Effector memory CD8-positive, alpha-beta T cell (primary cell): ENCODE results near the gene CFAP100.

ENCODE experiments used
- ATAC-seq: fragments of 150-1000 bp; cut with Tn5 transposase; replicated peaks from 2 replicates; pipeline ENCODE4 v1.10.0; 2021; ENCODE audit warnings: mild to moderate bottlenecking, moderate library complexity
- DNase-seq, 3 experiments: peaks; one replicate each; pipeline ENCODE4 v3.0.0; 2021
- H3K27ac Mint-ChIP-seq, 2 donors: one replicate each; pipeline ENCODE4 v1.8.0; 2022; ENCODE audit warnings: mild to moderate bottlenecking in 2 of 2, mixed read lengths in 2 of 2, moderate library complexity in 2 of 2
- H3K27me3 Mint-ChIP-seq, 2 donors: one replicate each; pipeline ENCODE4 v1.8.0; 2022; ENCODE audit warnings: mixed read lengths in 2 of 2
- H3K36me3 Mint-ChIP-seq: one replicate; pipeline ENCODE4 v1.8.0; 2022; ENCODE audit warnings: mild to moderate bottlenecking, moderate library complexity, mixed read lengths; ENCODE audit not compliant: insufficient read depth
- H3K4me1 Mint-ChIP-seq, 2 donors: one replicate each; pipeline ENCODE4 v1.8.0; 2022; ENCODE audit warnings: low read depth in 2 of 2, mixed read lengths in 2 of 2
- H3K4me3 Mint-ChIP-seq, 2 donors: one replicate each; pipeline ENCODE4 v1.8.0; 2022; ENCODE audit warnings: mild to moderate bottlenecking in 2 of 2, mixed read lengths in 2 of 2, moderate library complexity in 2 of 2
- H3K9me3 Mint-ChIP-seq, 2 donors: one replicate each; pipeline ENCODE4 v1.8.0; 2022; ENCODE audit warnings: mixed read lengths in 2 of 2

The CFAP100 gene

GRCh38 chr3:126375835-126376331 lies 18.8 kb upstream of the CFAP100 start:
- Mint-ChIP-seq H3K27ac (no peak overlapping the region), H3K36me3 (no peaks in the 10 kb centered on the region), H3K27me3 (peaks cover 26 to 61% of the 10 kb centered on the region in 2 donors), H3K4me1 (no peaks in the 10 kb centered on the region), H3K4me3 (no peak overlapping the region), H3K9me3 (peaks cover 0 to 2% of the 10 kb centered on the region in 2 donors)
- no peak for ATAC-seq
- DNase-seq: no peak

- no peak for DNase-seq
- peaks cover 0 to 2% of the 10 kb centered on the region in 2 donors for H3K9me3 Mint-ChIP-seq
- no peak overlapping the region for H3K4me3 Mint-ChIP-seq
- ATAC-seq: no peak
- H3K4me1 Mint-ChIP-seq: no peaks in the 10 kb centered on the region
- peaks cover 26 to 56% of the 10 kb centered on the region in 2 donors for H3K27me3 Mint-ChIP-seq
- H3K36me3 Mint-ChIP-seq: no peaks in the 10 kb centered on the region
- H3K27ac Mint-ChIP-seq: no peak overlapping the region
Observed at GRCh38 chr3:126376444-126376843, 18.3 kb upstream of the CFAP100 start.

- peaks cover 31 to 51% of the 10 kb centered on the region in 2 donors for H3K27me3 Mint-ChIP-seq
- peak overlapping the region in 1 of 2 donors; percentile 13 for H3K27ac Mint-ChIP-seq
- H3K4me1 Mint-ChIP-seq: no peaks in the 10 kb centered on the region
- ATAC-seq: no peak
- DNase-seq: no peak
- no peak overlapping the region for H3K4me3 Mint-ChIP-seq
- H3K36me3 Mint-ChIP-seq: no peaks in the 10 kb centered on the region
- H3K9me3 Mint-ChIP-seq: peaks cover 0 to 2% of the 10 kb centered on the region in 2 donors
Observed at GRCh38 chr3:126377211-126377610, 17.5 kb upstream of the CFAP100 start.

- no peak for ATAC-seq
- Mint-ChIP-seq H3K4me3 (no peak overlapping the region), H3K9me3 (peaks cover 0 to 2% of the 10 kb centered on the region in 2 donors)
Observed at GRCh38 chr3:126378341-126378751, 16.4 kb upstream of the CFAP100 start.

DNA sequence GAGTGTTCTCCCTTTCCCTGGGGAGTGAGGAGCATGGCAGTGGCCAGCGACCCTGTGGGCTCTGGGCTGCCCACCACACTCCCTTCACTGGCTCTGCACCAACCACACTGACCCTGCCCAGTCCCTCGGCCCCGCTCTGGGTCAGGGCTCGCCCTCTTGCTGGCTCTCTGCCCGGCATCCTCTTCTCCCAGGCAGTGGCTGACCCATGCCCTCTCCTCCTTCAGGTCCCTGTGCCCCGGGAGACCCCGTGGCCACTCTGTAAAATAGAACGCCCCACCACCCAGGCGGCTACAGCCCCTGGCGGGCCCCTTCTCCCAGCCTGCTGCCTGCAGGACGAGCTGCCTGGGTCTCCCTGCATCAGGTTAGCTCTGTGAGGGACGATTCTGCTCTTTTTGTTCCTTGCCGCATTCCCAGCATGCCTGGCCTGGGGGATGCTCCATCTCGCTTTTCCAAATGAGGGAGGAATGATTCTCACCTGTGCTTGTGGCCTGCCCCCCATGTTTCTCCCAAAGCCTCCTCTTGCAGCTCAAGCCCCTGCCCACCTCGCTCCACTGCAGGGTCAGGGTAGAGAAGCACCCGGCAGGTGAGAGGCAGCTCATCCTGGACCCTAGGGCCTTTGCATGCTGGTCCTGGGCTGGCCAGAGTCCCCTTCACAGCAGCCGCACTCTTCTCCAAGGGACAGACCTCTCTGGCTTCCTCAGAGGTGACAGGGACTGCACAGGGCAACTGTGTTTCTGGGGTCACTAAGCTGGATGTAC lies 14.5 kb upstream of the CFAP100 start:
- Mint-ChIP-seq H3K36me3 (no peaks in the 10 kb centered on the region), H3K4me3 (no peak overlapping the region), H3K27me3 (peaks cover 54 to 60% of the 10 kb centered on the region in 2 donors), H3K9me3 (peaks cover 0 to 2% of the 10 kb centered on the region in 2 donors), H3K4me1 (no peaks in the 10 kb centered on the region), H3K27ac (no peak overlapping the region)
- no peak for ATAC-seq
- no peak for DNase-seq

More at GRCh38 chr3:126378341-126378751, 16.4 kb upstream of the CFAP100 start:
- Mint-ChIP-seq H3K36me3 (no peaks in the 10 kb centered on the region), H3K27me3 (peaks cover 40 to 53% of the 10 kb centered on the region in 2 donors), H3K27ac (no peak overlapping the region), H3K4me1 (no peaks in the 10 kb centered on the region)
- no peak for DNase-seq

DNA sequence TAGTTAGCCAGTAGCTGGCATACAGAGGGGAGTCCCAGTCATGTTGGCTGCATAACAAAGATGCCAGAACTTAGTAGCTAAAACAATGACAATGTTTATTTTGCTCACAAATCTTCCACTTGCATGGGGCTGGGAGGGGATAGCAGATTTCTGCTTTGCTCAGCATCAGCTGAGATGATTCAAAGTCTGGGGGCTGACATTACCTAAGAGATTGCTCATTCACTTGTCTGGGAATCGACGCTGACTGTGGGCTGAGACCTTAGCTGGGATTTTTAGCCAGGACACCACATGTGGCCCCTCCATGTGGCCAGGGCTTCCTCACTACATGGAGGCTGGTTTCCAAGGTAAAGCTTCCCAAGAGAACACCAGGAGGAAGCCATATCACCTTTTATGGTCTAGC lies 12.7 kb upstream of the CFAP100 start:
- Mint-ChIP-seq H3K36me3 (no peaks in the 10 kb centered on the region), H3K9me3 (peaks cover 0 to 2% of the 10 kb centered on the region in 2 donors), H3K4me1 (no peaks in the 10 kb centered on the region), H3K4me3 (no peak overlapping the region), H3K27me3 (peaks cover 58 to 73% of the 10 kb centered on the region in 2 donors), H3K27ac (no peak overlapping the region)
- ATAC-seq: no peak
- no peak for DNase-seq

- H3K27me3 Mint-ChIP-seq: peaks cover 69 to 88% of the 10 kb centered on the region in 2 donors
- peaks cover 4 to 5% of the 10 kb centered on the region in 2 donors for H3K4me1 Mint-ChIP-seq
- H3K36me3 Mint-ChIP-seq: no peaks in the 10 kb centered on the region
- ATAC-seq: peak; percentile 52
- peak in 2 of 3 experiments; percentile 4 to 5 for DNase-seq
- no peak overlapping the region for H3K27ac Mint-ChIP-seq
- H3K4me3 Mint-ChIP-seq: peak overlapping the region; percentile 60 to 61
- H3K9me3 Mint-ChIP-seq: no peaks in the 10 kb centered on the region
Observed at GRCh38 chr3:126389112-126389793, 5.5 kb upstream of the CFAP100 start.

DNA sequence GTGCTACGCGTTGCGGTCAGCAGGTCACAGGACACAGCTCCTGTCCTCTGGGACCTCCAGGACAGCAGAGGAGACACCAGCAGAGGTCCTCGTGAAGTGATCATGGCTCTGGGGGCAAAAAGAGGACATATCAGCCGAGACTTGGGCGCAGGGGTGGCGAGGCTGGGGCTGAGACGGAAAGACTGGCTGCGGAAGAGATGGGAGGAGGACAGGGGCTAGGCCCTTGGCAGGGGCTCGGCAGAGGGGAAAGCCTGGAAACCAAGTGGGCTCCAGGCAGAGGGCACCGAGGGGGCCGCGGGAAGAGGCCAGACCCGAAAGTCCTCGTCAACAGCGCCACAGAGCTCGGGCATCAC lies 4.9 kb upstream of the CFAP100 start:
- no peak for ATAC-seq
- Mint-ChIP-seq H3K27ac (no peak overlapping the region), H3K4me3 (peak overlapping the region in 1 of 2 donors; percentile 61), H3K36me3 (no peaks in the 10 kb centered on the region), H3K9me3 (no peaks in the 10 kb centered on the region), H3K27me3 (peaks cover 66 to 86% of the 10 kb centered on the region in 2 donors), H3K4me1 (peaks cover 4 to 5% of the 10 kb centered on the region in 2 donors)
- no peak for DNase-seq

- no peak overlapping the region for H3K27ac Mint-ChIP-seq
- H3K9me3 Mint-ChIP-seq: no peaks in the 10 kb centered on the region
- ATAC-seq (no peak), DNase-seq (no peak)
- H3K27me3 Mint-ChIP-seq: peaks cover 64 to 86% of the 10 kb centered on the region in 2 donors
- no peak overlapping the region for H3K4me3 Mint-ChIP-seq
- no peaks in the 10 kb centered on the region for H3K36me3 Mint-ChIP-seq
- H3K4me1 Mint-ChIP-seq: peaks cover 4 to 5% of the 10 kb centered on the region in 2 donors
Observed at GRCh38 chr3:126390201-126390600, 4.5 kb upstream of the CFAP100 start.

DNA sequence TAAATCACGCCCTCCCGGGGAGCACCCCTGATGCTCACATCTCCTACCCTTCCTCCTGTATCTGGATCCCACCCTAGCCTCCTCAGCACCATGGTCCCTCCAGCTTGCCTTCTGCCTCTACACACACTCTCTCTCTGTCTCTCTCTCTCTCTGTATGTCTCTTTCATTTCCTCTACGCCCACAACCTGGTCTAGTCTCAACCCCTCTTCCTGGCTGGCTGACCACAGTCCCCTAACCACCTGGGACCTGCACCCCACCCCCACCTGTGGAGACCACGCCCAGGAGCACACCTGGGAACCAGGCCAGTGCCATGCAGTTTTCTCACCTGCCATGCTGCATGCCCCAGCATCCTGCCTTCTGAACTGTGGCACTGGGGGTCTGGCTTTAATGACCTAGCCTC lies 4.0 kb upstream of the CFAP100 start:
- DNase-seq (no peak), ATAC-seq (no peak)
- no peaks in the 10 kb centered on the region for H3K36me3 Mint-ChIP-seq
- H3K27me3 Mint-ChIP-seq: peaks cover 66 to 86% of the 10 kb centered on the region in 2 donors
- no peaks in the 10 kb centered on the region for H3K9me3 Mint-ChIP-seq
- H3K27ac Mint-ChIP-seq: no peak overlapping the region
- H3K4me1 Mint-ChIP-seq: peaks cover 4 to 5% of the 10 kb centered on the region in 2 donors
- no peak overlapping the region for H3K4me3 Mint-ChIP-seq

DNA sequence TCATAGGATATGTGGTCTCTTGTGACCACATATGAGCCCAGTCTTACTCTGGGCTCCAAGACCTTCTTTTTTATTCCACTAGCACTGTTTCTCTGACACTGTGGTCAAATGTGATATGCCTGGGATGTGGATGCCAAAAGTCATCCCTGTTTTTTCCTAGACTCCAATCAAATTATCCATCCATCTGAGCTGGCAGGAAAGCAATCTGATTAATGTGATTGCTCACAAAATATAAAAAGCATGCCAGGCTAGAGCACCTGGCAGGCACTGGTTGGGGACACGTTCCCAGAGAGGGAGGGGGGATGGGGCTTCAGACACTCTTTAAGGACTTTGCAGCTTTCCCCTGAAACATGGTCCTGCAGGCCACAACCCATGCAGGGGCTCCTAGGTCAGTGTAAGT lies 3.1 kb upstream of the CFAP100 start:
- Mint-ChIP-seq H3K36me3 (no peaks in the 10 kb centered on the region), H3K27me3 (peaks cover 67 to 84% of the 10 kb centered on the region in 2 donors), H3K4me1 (peaks cover 4 to 5% of the 10 kb centered on the region in 2 donors), H3K9me3 (no peaks in the 10 kb centered on the region), H3K4me3 (no peak overlapping the region), H3K27ac (no peak overlapping the region)
- ATAC-seq (no peak), DNase-seq (no peak)

- Mint-ChIP-seq H3K36me3 (no peaks in the 10 kb centered on the region), H3K27me3 (peaks cover 72 to 88% of the 10 kb centered on the region in 2 donors)
- DNase-seq: no peak
Observed at GRCh38 chr3:126392246-126392645, 2.5 kb upstream of the CFAP100 start.

DNA sequence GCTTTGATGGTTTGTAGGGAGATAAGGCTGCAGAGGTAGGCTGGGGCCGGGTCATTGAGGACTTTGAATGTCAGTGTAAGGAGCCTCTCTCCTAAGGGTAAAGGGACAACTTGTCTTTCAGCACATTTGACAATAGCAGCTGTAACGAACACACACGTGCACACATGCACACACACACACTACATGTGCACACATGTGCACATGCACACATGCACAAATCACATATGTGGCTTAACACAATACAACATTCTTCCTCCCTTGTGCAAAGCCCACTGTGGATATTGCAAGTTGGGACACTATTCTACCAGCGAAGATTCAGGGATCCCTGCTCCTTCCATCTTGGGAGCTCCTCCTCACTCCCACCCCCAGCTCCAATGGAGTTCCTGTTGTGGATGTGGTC lies 1.1 kb upstream of the CFAP100 start:
- Mint-ChIP-seq H3K4me3 (no peak overlapping the region), H3K27me3 (peaks cover 65 to 84% of the 10 kb centered on the region in 2 donors), H3K9me3 (no peaks in the 10 kb centered on the region), H3K27ac (no peak overlapping the region), H3K36me3 (no peaks in the 10 kb centered on the region), H3K4me1 (peaks cover 4 to 5% of the 10 kb centered on the region in 2 donors)
- DNase-seq: no peak
- no peak for ATAC-seq

More at GRCh38 chr3:126392246-126392645, 2.5 kb upstream of the CFAP100 start:
- Mint-ChIP-seq H3K4me3 (no peak overlapping the region), H3K4me1 (peaks cover 4 to 5% of the 10 kb centered on the region in 2 donors), H3K9me3 (no peaks in the 10 kb centered on the region), H3K27ac (no peak overlapping the region)
- no peak for ATAC-seq

DNA sequence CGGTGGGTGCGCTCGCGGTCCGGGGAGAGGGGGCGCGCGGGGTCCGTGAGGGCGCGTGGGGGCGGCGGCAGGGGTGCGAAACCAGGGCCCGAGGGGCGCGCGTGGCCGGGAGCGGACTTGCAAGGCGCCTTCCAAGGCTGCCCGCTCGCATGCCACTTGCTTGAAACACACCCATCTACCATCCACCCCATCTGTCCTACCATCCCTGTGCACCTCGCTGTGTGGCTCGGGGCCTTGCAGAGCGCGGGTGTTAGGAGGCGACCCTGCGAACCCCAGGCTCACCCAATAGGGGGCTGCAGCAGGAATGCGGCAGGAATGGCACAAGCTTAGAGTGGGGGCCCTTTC lies 240 bp downstream of the CFAP100 start:
- no peak for DNase-seq
- peaks cover 56 to 71% of the 10 kb centered on the region in 2 donors for H3K27me3 Mint-ChIP-seq
- H3K4me3 Mint-ChIP-seq: no peak overlapping the region
- no peaks in the 10 kb centered on the region for H3K9me3 Mint-ChIP-seq
- H3K36me3 Mint-ChIP-seq: no peaks in the 10 kb centered on the region
- no peak overlapping the region for H3K27ac Mint-ChIP-seq
- no peak for ATAC-seq
- H3K4me1 Mint-ChIP-seq: no peaks in the 10 kb centered on the region
